Spleen (tissue), 11 donors: ENCODE data around the gene AGPAT2. TPM values are rescaled to one million over a fixed set of nuclear protein-coding genes. Genes with fewer than 3 reads are reported as not detected.
"Not testable (repeated sequence)": the region's sequence is repeated elsewhere in the genome, so short reads cannot be mapped to it uniquely, and the experiment has no call there.

Experiments used
- DNase-seq: peaks from one replicate; pipeline ENCODE4 v3.0.0-alpha.2; 2020
- H3K27ac ChIP-seq, 8 donors: fragments of 200-600 bp; sonication (generic) in 7 of 8; 1 replicate in 4 of 8; 2 replicates in 4 of 8; pipeline versions ENCODE4 v1.5.0 to v1.8.0; 2016 to 2021; ENCODE audit warnings: inconsistent platforms in 4 of 8, mild to moderate bottlenecking in 4 of 8, moderate library complexity in 1 of 8
- H3K27me3 ChIP-seq, 7 donors: fragments of 200-600 bp; sonication (generic) in 6 of 7; replicated peaks in 1 of 7; 1 replicate in 4 of 7; 2 replicates in 3 of 7; pipeline versions ENCODE4 v1.5.0 to v1.8.0; 2016 to 2021; ENCODE audit warnings: inconsistent platforms in 3 of 7, mild to moderate bottlenecking in 1 of 7
- H3K36me3 ChIP-seq, 6 donors: fragments of 200-600 bp; sonication (generic) in 5 of 6; 1 replicate in 4 of 6; 2 replicates in 2 of 6; pipeline versions ENCODE4 v1.5.0 to v1.8.0; 2016 to 2021; ENCODE audit warnings: inconsistent platforms in 2 of 6
- H3K4me1 ChIP-seq, 6 donors: fragments of 200-600 bp; sonication (generic) in 5 of 6; 1 replicate in 3 of 6; 2 replicates in 3 of 6; pipeline versions ENCODE4 v1.5.0 to v1.8.0; 2016 to 2021; ENCODE audit warnings: inconsistent platforms in 3 of 6
- H3K4me3 ChIP-seq, 8 donors: fragments of 200-600 bp; sonication (generic) in 7 of 8; 1 replicate in 4 of 8; 2 replicates in 4 of 8; pipeline versions ENCODE4 v1.5.0 to v1.8.0; 2016 to 2021; ENCODE audit warnings: inconsistent platforms in 4 of 8, mild to moderate bottlenecking in 4 of 8, moderate library complexity in 2 of 8
- H3K9me3 ChIP-seq, 8 donors: fragments of 200-600 bp; sonication (generic) in 7 of 8; 1 replicate in 4 of 8; 2 replicates in 4 of 8; pipeline versions ENCODE4 v1.5.0 to v1.8.0; 2016 to 2021; ENCODE audit warnings: inconsistent platforms in 4 of 8
- POLR2A ChIP-seq, 3 donors: fragments of 450-650 bp; IDR thresholded peaks; one replicate each; pipeline ENCODE4 v1.5.1; 2017; ENCODE audit warnings: antibody characterized with exemption in 3 of 3, mild to moderate bottlenecking in 1 of 3
- POLR2AphosphoS5 ChIP-seq, 3 donors: sonication (generic); formaldehyde crosslinking; IDR thresholded peaks; one replicate each; pipeline ENCODE4 v1.5.1; 2017; ENCODE audit warnings: antibody characterized with exemption in 3 of 3
- WGBS, 5 donors: extraction: QIAGEN DNeasy Blood & Tissue Kit in 3 of 5; methylation state at CpG; one replicate each; pipeline versions ENCODE4 v1.1.5 to v1.1.7; 2013 to 2018; 5-methylcytosine and 5-hydroxymethylcytosine counted together
- intact Hi-C: fragments of 100-400 bp; cut with DNase I; formaldehyde crosslinking; loops from one replicate; pipeline ENCODE4 v1.15.0; 2023; ENCODE audit warnings: low total_unique reads
- polyA plus RNA-seq, 3 donors: library from polyadenylated mRNA; stranded (reverse); fragments of 200-250 nt; gene quantifications; one replicate each; pipeline ENCODE4 v1.2.1, GENCODE V29; 2013
- total RNA-seq, 7 donors: library from RNA; depleted of rRNA in 3 of 7; stranded (reverse); fragments of >200 nt in 3 of 7; fragmentation: NEBNext Ultra II Directional in 4 of 7; extraction: Animal tissue kit (Norgen Biotek cat#: 25700) in 4 of 7; gene quantifications; one replicate each; pipeline versions ENCODE4 v1.1.0 to v1.2.1, GENCODE V29; 2016 to 2021
- TF ChIP-seq, protein P1 (sequence below), 11 experiments: fragments of 200-600 bp in 7 of 11; fragments of 450-650 bp in 4 of 11; sonication (generic) in 4 of 11; IDR thresholded peaks in 8 of 11; conservative IDR thresholded peaks in 3 of 11; 1 replicate in 7 of 11; 2 replicates in 4 of 11; pipeline versions ENCODE4 v1.4.0 to v1.8.0; 2016 to 2021; ENCODE audit warnings: antibody characterized with exemption in 11 of 11, inconsistent platforms in 4 of 11, mild to moderate bottlenecking in 1 of 11
- donor health status: healthy with polysubstance abuse.
- donor health status: DM: no; HTN: no; CAD: no; lungs with moderate emphysema.
- donor health status: DM: no; HTN: no; CAD: no.
- donor health status: Bipolar disorder and iron deficiency.
- donor health status: healthy.
- donor health status: DM: no; HTN: no; CAD: no.
- donor health status: DM: yes; HTN: yes; CAD: no.

The AGPAT2 gene
- total and polyA plus RNA-seq, 10 donors, result 26.9 to 47.7 (median 38.3) TPM

DNA sequence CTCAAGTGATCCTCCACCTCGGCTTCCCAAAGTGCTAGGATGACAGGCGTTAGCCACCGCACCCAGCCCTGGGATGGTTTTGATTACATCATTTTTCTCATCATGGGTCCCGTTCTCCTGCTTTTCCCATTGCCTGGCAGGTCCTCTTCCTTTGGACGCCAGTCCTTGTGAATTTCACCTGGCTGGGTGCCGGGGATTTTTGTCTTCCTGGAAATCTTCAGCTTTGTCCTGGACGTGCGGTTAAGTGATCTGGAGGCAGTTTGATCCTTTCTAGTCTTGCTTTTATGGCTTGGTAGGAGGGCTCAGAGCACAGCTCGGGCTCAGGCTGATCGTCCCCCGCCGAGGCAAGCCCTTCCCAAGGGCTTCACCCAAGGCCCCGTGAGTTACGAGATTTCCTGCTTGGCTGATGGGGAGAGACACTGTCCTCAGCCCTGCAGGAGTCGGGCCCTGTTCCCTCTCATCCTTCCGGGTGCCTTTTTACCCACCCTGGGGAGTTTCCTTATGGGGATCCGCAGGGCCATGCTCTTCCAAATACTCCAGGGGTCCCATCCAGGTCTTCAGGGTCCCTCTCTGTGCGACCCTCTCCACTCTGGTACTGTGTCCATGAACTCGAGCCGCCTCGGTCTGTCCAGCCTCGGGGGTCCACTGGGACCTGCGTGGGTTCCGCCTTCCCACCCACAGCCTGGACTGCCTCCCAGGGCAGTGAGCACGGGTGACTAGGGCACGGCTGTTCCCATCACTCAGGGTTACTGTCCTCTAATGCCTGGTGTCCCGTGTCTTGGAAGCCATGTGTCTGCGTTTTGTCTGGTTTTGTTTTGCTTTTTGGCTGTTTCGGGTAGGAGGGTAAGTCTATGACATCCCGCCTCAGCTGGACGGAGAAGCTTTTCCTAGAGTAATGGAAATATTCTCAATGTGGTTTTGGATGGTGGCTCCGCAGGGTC is 46.8 kb downstream of the AGPAT2 start:
- WGBS, 5 donors, result 68 to 83% (median 75%) methylated on average over 30 to 32 of the region's 32 CpGs
- H3K27me3 ChIP-seq, result peaks cover 0 to 38% (median 14%) of the 10 kb centered on the region in 7 donors
- TF ChIP-seq POLR2A (IDR thresholded peaks at IDR 0.05) (no peak), POLR2AphosphoS5 (IDR thresholded peaks at IDR 0.05) (peak in 1 of 3 donors; percentile 17)
- TF ChIP-seq, protein P1, sequence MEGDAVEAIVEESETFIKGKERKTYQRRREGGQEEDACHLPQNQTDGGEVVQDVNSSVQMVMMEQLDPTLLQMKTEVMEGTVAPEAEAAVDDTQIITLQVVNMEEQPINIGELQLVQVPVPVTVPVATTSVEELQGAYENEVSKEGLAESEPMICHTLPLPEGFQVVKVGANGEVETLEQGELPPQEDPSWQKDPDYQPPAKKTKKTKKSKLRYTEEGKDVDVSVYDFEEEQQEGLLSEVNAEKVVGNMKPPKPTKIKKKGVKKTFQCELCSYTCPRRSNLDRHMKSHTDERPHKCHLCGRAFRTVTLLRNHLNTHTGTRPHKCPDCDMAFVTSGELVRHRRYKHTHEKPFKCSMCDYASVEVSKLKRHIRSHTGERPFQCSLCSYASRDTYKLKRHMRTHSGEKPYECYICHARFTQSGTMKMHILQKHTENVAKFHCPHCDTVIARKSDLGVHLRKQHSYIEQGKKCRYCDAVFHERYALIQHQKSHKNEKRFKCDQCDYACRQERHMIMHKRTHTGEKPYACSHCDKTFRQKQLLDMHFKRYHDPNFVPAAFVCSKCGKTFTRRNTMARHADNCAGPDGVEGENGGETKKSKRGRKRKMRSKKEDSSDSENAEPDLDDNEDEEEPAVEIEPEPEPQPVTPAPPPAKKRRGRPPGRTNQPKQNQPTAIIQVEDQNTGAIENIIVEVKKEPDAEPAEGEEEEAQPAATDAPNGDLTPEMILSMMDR (IDR thresholded peaks at IDR 0.05 in 8 of 11, conservative IDR thresholded peaks at IDR 0.05 in 3 of 11), result no peak
- no peaks in the 10 kb centered on the region for H3K36me3 ChIP-seq
- peak overlapping the region in 6 of 8 donors; percentile 54 to 86 (median 82) for H3K27ac ChIP-seq
- DNase-seq, result no peak
- H3K4me1 ChIP-seq, result peaks cover 12 to 76% (median 40%) of the 10 kb centered on the region in 6 donors
- H3K9me3 ChIP-seq, result no peaks in the 10 kb centered on the region
- intact Hi-C loops, result no loop called here
- H3K4me3 ChIP-seq, result no peak overlapping the region

- Histone ChIP-seq H3K27me3 (peaks cover 0 to 15% (median 0%) of the 10 kb centered on the region in 7 donors), H3K27ac (peak overlapping the region in 7 of 8 donors; percentile 42 to 85 (median 76)), H3K4me3 (no peak overlapping the region), H3K36me3 (no peaks in the 10 kb centered on the region), H3K9me3 (no peaks in the 10 kb centered on the region), H3K4me1 (peaks cover 7 to 51% (median 24%) of the 10 kb centered on the region in 6 donors)
- WGBS, 5 donors, result 69 to 82% (median 71%) methylated on average over 11 of the region's 11 CpGs
- intact Hi-C loops, result no loop called here
- TF ChIP-seq, protein P1 (IDR thresholded peaks at IDR 0.05 in 8 of 11, conservative IDR thresholded peaks at IDR 0.05 in 3 of 11), result no peak
- TF ChIP-seq POLR2AphosphoS5 (IDR thresholded peaks at IDR 0.05), result peak in 2 of 3 donors; percentile 65 to 70
- TF ChIP-seq POLR2A (IDR thresholded peaks at IDR 0.05), result no peak
- DNase-seq, result no peak
Observed at GRCh38 chr9:136634904-136635303, 52.4 kb downstream of the AGPAT2 start.

GRCh38 chr9:136632491-136633106 is 54.7 kb downstream of the AGPAT2 start:
- H3K27ac ChIP-seq, H3K9me3 ChIP-seq, H3K36me3 ChIP-seq, H3K4me3 ChIP-seq, DNase-seq, intact Hi-C loops: not testable (repeated sequence)
- H3K27me3 ChIP-seq, result peaks cover 0 to 38% (median 2%) of the 10 kb centered on the region in 7 donors
- peaks cover 7 to 61% (median 36%) of the 10 kb centered on the region in 6 donors for H3K4me1 ChIP-seq
- 58 to 69% (median 64%) methylated on average over 32 to 36 of the region's 36 CpGs for WGBS, 5 donors

- H3K9me3 ChIP-seq, H3K4me3 ChIP-seq, H3K36me3 ChIP-seq, H3K27ac ChIP-seq, DNase-seq, intact Hi-C loops: not testable (repeated sequence)
- Histone ChIP-seq H3K4me1 (peaks cover 7 to 62% (median 39%) of the 10 kb centered on the region in 6 donors), H3K27me3 (peaks cover 0 to 43% (median 4%) of the 10 kb centered on the region in 7 donors)
- 30 to 46% (median 40%) methylated on average over 8 to 13 of the region's 13 CpGs for WGBS, 5 donors
Observed at GRCh38 chr9:136632072-136632471, 55.2 kb downstream of the AGPAT2 start.
